ENCODE results near the gene PTPRO.

Gene PTPRO

GRCh38 chr12:15558915-15559528, 236.7 kb downstream of the PTPRO start:
- Histone ChIP-seq H3K9me3 (ENCODE audit: insufficient read depth, low read length) (no peaks in the 10 kb centered on the region), H3F3A (ENCODE audit: insufficient read depth) (no peaks in the 10 kb centered on the region), H4K20me1 (ENCODE audit: low read depth, low read length) (no peaks in the 10 kb centered on the region), H2AFZ (ENCODE audit: low read depth, low read length, severe bottlenecking) (no peak overlapping the region), H3K9me2 (replicated peaks; ENCODE audit: insufficient read depth, low read length) (no peaks in the 10 kb centered on the region), H3K79me2 (ENCODE audit: insufficient read depth, low read length) (no peaks in the 10 kb centered on the region), H3K4me3 (ENCODE audit: insufficient read depth, low read length, poor library complexity, severe bottlenecking) (no peak overlapping the region), H3K4me2 (ENCODE audit: low read depth, low read length, poor library complexity, severe bottlenecking) (no peak overlapping the region), H3K36me3 (ENCODE audit: low read length) (no peaks in the 10 kb centered on the region), H3K27me3 (ENCODE audit: low read length) (no peaks in the 10 kb centered on the region), H3K9ac (ENCODE audit: low read length) (no peak overlapping the region), H3K27ac (ENCODE audit: low read depth, low read length) (no peak overlapping the region)
- TF ChIP-seq CTCF (IDR thresholded peaks at IDR 0.05; ENCODE audit: insufficient read depth, low read length, poor library complexity, severe bottlenecking): no peak
- no peak for TF ChIP-seq EZH2phosphoT487 (conservative IDR thresholded peaks at IDR 0.05; ENCODE audit: low read length)

GRCh38 chr12:15561396-15561795, 239.1 kb downstream of the PTPRO start:
- no peaks in the 10 kb centered on the region for H3K79me2 ChIP-seq (ENCODE audit: insufficient read depth, low read length)
- no peak overlapping the region for H2AFZ ChIP-seq (ENCODE audit: low read depth, low read length, severe bottlenecking)
- H3F3A ChIP-seq (ENCODE audit: insufficient read depth): no peaks in the 10 kb centered on the region
- H3K4me2 ChIP-seq (ENCODE audit: low read depth, low read length, poor library complexity, severe bottlenecking): no peak overlapping the region
- H3K9me2 ChIP-seq (replicated peaks; ENCODE audit: insufficient read depth, low read length): no peaks in the 10 kb centered on the region
- no peaks in the 10 kb centered on the region for H3K27me3 ChIP-seq (ENCODE audit: low read length)
- no peaks in the 10 kb centered on the region for H3K9me3 ChIP-seq (ENCODE audit: insufficient read depth, low read length)
- no peak for TF ChIP-seq CTCF (IDR thresholded peaks at IDR 0.05; ENCODE audit: insufficient read depth, low read length, poor library complexity, severe bottlenecking)
- no peak for TF ChIP-seq EZH2phosphoT487 (conservative IDR thresholded peaks at IDR 0.05; ENCODE audit: low read length)
- no peaks in the 10 kb centered on the region for H3K36me3 ChIP-seq (ENCODE audit: low read length)
- no peaks in the 10 kb centered on the region for H4K20me1 ChIP-seq (ENCODE audit: low read depth, low read length)
- H3K9ac ChIP-seq (ENCODE audit: low read length): no peak overlapping the region
- H3K4me3 ChIP-seq (ENCODE audit: insufficient read depth, low read length, poor library complexity, severe bottlenecking): no peak overlapping the region
- H3K27ac ChIP-seq (ENCODE audit: low read depth, low read length): no peak overlapping the region

- Histone ChIP-seq H3K9ac (ENCODE audit: low read length) (no peak overlapping the region), H3K9me3 (ENCODE audit: insufficient read depth, low read length) (no peaks in the 10 kb centered on the region), H3K27me3 (ENCODE audit: low read length) (no peaks in the 10 kb centered on the region), H2AFZ (ENCODE audit: low read depth, low read length, severe bottlenecking) (no peak overlapping the region), H3K9me2 (replicated peaks; ENCODE audit: insufficient read depth, low read length) (no peaks in the 10 kb centered on the region), H3K4me2 (ENCODE audit: low read depth, low read length, poor library complexity, severe bottlenecking) (no peak overlapping the region), H3F3A (ENCODE audit: insufficient read depth) (no peaks in the 10 kb centered on the region), H4K20me1 (ENCODE audit: low read depth, low read length) (no peaks in the 10 kb centered on the region), H3K27ac (ENCODE audit: low read depth, low read length) (no peak overlapping the region), H3K79me2 (ENCODE audit: insufficient read depth, low read length) (no peaks in the 10 kb centered on the region), H3K36me3 (ENCODE audit: low read length) (no peaks in the 10 kb centered on the region), H3K4me3 (ENCODE audit: insufficient read depth, low read length, poor library complexity, severe bottlenecking) (no peak overlapping the region)
- TF ChIP-seq CTCF (IDR thresholded peaks at IDR 0.05; ENCODE audit: insufficient read depth, low read length, poor library complexity, severe bottlenecking) (no peak), EZH2phosphoT487 (conservative IDR thresholded peaks at IDR 0.05; ENCODE audit: low read length) (no peak)
Measured at GRCh38 chr12:15562263-15562662, 240.0 kb downstream of the PTPRO start.
